DMS79 treated with DMSO at 0.1 percent for 48 hours (cell line): ENCODE data around the gene CDK5RAP2.

Source experiments
- DNase-seq: peaks from one replicate; lab custom pipeline; 2025; lab: John Stamatoyannopoulos, UW

The CDK5RAP2 gene

GRCh38 chr9:120348951-120349429 lies 231.0 kb downstream of the CDK5RAP2 start:
- DNase-seq: no peak

- DNase-seq: no peak
These were observed 234.6 kb downstream of the CDK5RAP2 start for GRCh38 chr9:120345379-120345778.

- no peak for DNase-seq
These were observed 235.7 kb downstream of the CDK5RAP2 start for GRCh38 chr9:120344230-120344629.

- DNase-seq: no peak
These were observed 236.6 kb downstream of the CDK5RAP2 start for GRCh38 chr9:120343416-120343815.
